K562 (cell line): ENCODE data around the gene NEURL1. TPM values are rescaled to one million over a fixed set of nuclear protein-coding genes. Genes with fewer than 3 reads are reported as not detected.

Source experiments
- BHLHE40 ChIP-seq: IDR thresholded peaks from 2 replicates; pipeline ENCODE4 v1.6.1; 2011; ENCODE audit warnings: low read length, improper control_type of control experiment
- BRF2 ChIP-seq: IDR thresholded peaks from 3 replicates; pipeline ENCODE4 v1.6.1; 2011; ENCODE audit warnings: borderline replicate concordance, mild to moderate bottlenecking; ENCODE audit not compliant: insufficient read length, insufficient read depth
- CBX5 ChIP-seq: IDR thresholded peaks from 2 replicates; pipeline ENCODE4 v1.6.1; 2014; ENCODE audit warnings: low read depth, borderline replicate concordance
- E2F3 ChIP-seq: fragments of 250-450 bp; sonication (Bioruptor Pico); IDR thresholded peaks from 2 replicates; pipeline ENCODE4 v1.4.0; 2020; ENCODE audit warnings: mild to moderate bottlenecking
- EGR1 ChIP-seq: fragments of 450-650 bp; conservative IDR thresholded peaks from 2 replicates; pipeline ENCODE4 v1.6.1; 2017; ENCODE audit warnings: mild to moderate bottlenecking
- HLTF ChIP-seq: fragments of 450-650 bp; IDR thresholded peaks from 2 replicates; pipeline ENCODE4 v1.6.1; 2016
- JUND ChIP-seq, 2 experiments: IDR thresholded peaks; 2 replicates in 1 of 2; 3 replicates in 1 of 2; pipeline ENCODE4 v1.6.1; 2011; ENCODE audit warnings: borderline replicate concordance in 2 of 2, low read depth in 2 of 2, low read length in 2 of 2, improper control_type of control experiment in 1 of 2, missing biosample characterization in 1 of 2, missing genetic modification characterization in 1 of 2, missing genetic modification reagents in 1 of 2
- L3MBTL2 ChIP-seq: fragments of 450-650 bp; IDR thresholded peaks from 2 replicates; pipeline ENCODE4 v1.6.1; 2016; ENCODE audit warnings: mild to moderate bottlenecking, moderate library complexity
- MCM3 ChIP-seq: fragments of 450-650 bp; IDR thresholded peaks from 2 replicates; pipeline ENCODE4 v1.6.1; 2016
- MTA2 ChIP-seq: fragments of 450-650 bp; IDR thresholded peaks from 2 replicates; pipeline ENCODE4 v1.6.1; 2016; ENCODE audit warnings: low read depth
- PRPF4 ChIP-seq: fragments of 200-400 bp; formaldehyde crosslinking; IDR thresholded peaks from one replicate; pipeline ENCODE4 v1.6.1; 2017; ENCODE audit warnings: low read length, low read depth, mild to moderate bottlenecking; ENCODE audit not compliant: insufficient read depth, poor library complexity, severe bottlenecking
- RB1 ChIP-seq: fragments of 450-650 bp; IDR thresholded peaks from 2 replicates; pipeline ENCODE4 v1.6.1; 2017; ENCODE audit warnings: low read depth, mild to moderate bottlenecking
- RUNX1 ChIP-seq: sonication (generic); IDR thresholded peaks from 2 replicates; pipeline ENCODE4 v1.6.1; 2016; ENCODE audit warnings: antibody characterized with exemption, low read depth
- SREBF2 ChIP-seq: sonication (generic); formaldehyde crosslinking; IDR thresholded peaks from 2 replicates; pipeline ENCODE4 v1.4.0; 2020; ENCODE audit warnings: mild to moderate bottlenecking, missing genetic modification reagents
- TEAD4 ChIP-seq, 2 experiments: sonication (generic) in 1 of 2; formaldehyde crosslinking in 1 of 2; IDR thresholded peaks; 2 replicates each; pipeline versions ENCODE4 v1.6.1 to v1.8.0; 2012 to 2022; ENCODE audit warnings: borderline replicate concordance in 1 of 2, inconsistent platforms in 1 of 2, low read length in 1 of 2, mild to moderate bottlenecking in 1 of 2, missing genetic modification reagents in 1 of 2
- ZNF280A ChIP-seq: fragments of 450-650 bp; IDR thresholded peaks from 2 replicates; pipeline ENCODE4 v1.6.1; 2018; ENCODE audit warnings: mild to moderate bottlenecking, low read depth; ENCODE audit not compliant: partially characterized antibody
- ZNF311 ChIP-seq: fragments of 250-450 bp; sonication (Bioruptor Pico); IDR thresholded peaks from 2 replicates; pipeline ENCODE4 v1.4.0; 2020; ENCODE audit warnings: mild to moderate bottlenecking, moderate library complexity
- ZNF408 ChIP-seq: fragments of 250-450 bp; sonication (Bioruptor Pico); IDR thresholded peaks from 2 replicates; pipeline ENCODE4 v1.4.0; 2020; ENCODE audit warnings: low read depth, mild to moderate bottlenecking, moderate library complexity
- polyA plus RNA-seq, 8 experiments: library from polyadenylated mRNA; depleted of rRNA in 4 of 8; stranded (reverse) in 5 of 8; unstranded in 3 of 8; fragments of >200 nt; fragmentation: Nextera tagmentation in 2 of 8; fragmentation: Illumina TruSeq in 1 of 8; extraction: Ambion mirVana in 2 of 8; extraction: Trizol in 1 of 8; gene quantifications; 2 replicates each; pipeline versions ENCODE4 v1.2.1 to v1.2.3, GENCODE V29; 2011 to 2014; ENCODE audit warnings: inconsistent platforms in 1 of 8, missing spikeins in 1 of 8
- total RNA-seq, 7 experiments: library from RNA; depleted of rRNA in 6 of 7; stranded (reverse); fragments of >200 nt in 6 of 7; fragmentation: Illumina TruSeq in 2 of 7; extraction: Trizol in 2 of 7; gene quantifications; 2 replicates each; pipeline versions ENCODE4 v1.2.1 to v1.2.3, GENCODE V29; 2011 to 2021; ENCODE audit warnings: low replicate concordance in 1 of 7
- TF ChIP-seq, protein P1 (sequence below): fragments of 250-450 bp; sonication (Bioruptor Pico); IDR thresholded peaks from 2 replicates; pipeline ENCODE4 v1.4.0; 2020; ENCODE audit warnings: mild to moderate bottlenecking, moderate library complexity
- TF ChIP-seq, protein P2 (sequence below): sonication (generic); formaldehyde crosslinking; IDR thresholded peaks from 2 replicates; pipeline ENCODE4 v1.8.0; 2022; ENCODE audit warnings: missing genetic modification reagents, mild to moderate bottlenecking, borderline replicate concordance

Gene NEURL1
- total and polyA plus RNA-seq, 9 of the 15 experiments (the other 6 are each of a cell fraction or from before 2014, with no cell fraction given): 0.01 to 0.45 (median 0.16) TPM; not detected in 5

- no peak; the same call in 1 of the 2 replicates for TF ChIP-seq RB1
- no peak for TF ChIP-seq PRPF4
- 0 out of 2 replicates have a peak, but pooled peaks have one; percentile 36 for TF ChIP-seq MTA2
- TF ChIP-seq, protein P1, sequence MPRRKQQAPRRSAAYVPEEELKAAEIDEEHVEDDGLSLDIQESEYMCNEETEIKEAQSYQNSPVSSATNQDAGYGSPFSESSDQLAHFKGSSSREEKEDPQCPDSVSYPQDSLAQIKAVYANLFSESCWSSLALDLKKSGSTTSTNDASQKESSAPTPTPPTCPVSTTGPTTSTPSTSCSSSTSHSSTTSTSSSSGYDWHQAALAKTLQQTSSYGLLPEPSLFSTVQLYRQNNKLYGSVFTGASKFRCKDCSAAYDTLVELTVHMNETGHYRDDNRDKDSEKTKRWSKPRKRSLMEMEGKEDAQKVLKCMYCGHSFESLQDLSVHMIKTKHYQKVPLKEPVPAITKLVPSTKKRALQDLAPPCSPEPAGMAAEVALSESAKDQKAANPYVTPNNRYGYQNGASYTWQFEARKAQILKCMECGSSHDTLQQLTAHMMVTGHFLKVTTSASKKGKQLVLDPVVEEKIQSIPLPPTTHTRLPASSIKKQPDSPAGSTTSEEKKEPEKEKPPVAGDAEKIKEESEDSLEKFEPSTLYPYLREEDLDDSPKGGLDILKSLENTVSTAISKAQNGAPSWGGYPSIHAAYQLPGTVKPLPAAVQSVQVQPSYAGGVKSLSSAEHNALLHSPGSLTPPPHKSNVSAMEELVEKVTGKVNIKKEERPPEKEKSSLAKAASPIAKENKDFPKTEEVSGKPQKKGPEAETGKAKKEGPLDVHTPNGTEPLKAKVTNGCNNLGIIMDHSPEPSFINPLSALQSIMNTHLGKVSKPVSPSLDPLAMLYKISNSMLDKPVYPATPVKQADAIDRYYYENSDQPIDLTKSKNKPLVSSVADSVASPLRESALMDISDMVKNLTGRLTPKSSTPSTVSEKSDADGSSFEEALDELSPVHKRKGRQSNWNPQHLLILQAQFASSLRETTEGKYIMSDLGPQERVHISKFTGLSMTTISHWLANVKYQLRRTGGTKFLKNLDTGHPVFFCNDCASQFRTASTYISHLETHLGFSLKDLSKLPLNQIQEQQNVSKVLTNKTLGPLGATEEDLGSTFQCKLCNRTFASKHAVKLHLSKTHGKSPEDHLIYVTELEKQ (CRISPR knock-in tag): no peak
- TF ChIP-seq RUNX1: peak; percentile 89; the same call in 1 of the 2 replicates
- no peak for TF ChIP-seq SREBF2 (CRISPR knock-in tag)
- TF ChIP-seq E2F3 (CRISPR knock-in tag): no peak
- peak; percentile 56 for TF ChIP-seq EGR1
- peak; percentile 96 for TF ChIP-seq JUND (IDR thresholded peaks at IDR 0.05; ENCODE audit: borderline replicate concordance, low read depth, low read length)
- TF ChIP-seq JUND (tag; IDR thresholded peaks at IDR 0.05; ENCODE audit: borderline replicate concordance, low read depth, low read length): peak; percentile 94; the same call in 2 of the 3 replicates
- peak; percentile 94 for TF ChIP-seq BHLHE40
- TF ChIP-seq TEAD4 (IDR thresholded peaks at IDR 0.05; ENCODE audit: low read length): peak; percentile 85
- no peak for TF ChIP-seq TEAD4 (CRISPR knock-in tag; IDR thresholded peaks at IDR 0.05; ENCODE audit: borderline replicate concordance)
- TF ChIP-seq CBX5: no peak
- TF ChIP-seq, protein P2, sequence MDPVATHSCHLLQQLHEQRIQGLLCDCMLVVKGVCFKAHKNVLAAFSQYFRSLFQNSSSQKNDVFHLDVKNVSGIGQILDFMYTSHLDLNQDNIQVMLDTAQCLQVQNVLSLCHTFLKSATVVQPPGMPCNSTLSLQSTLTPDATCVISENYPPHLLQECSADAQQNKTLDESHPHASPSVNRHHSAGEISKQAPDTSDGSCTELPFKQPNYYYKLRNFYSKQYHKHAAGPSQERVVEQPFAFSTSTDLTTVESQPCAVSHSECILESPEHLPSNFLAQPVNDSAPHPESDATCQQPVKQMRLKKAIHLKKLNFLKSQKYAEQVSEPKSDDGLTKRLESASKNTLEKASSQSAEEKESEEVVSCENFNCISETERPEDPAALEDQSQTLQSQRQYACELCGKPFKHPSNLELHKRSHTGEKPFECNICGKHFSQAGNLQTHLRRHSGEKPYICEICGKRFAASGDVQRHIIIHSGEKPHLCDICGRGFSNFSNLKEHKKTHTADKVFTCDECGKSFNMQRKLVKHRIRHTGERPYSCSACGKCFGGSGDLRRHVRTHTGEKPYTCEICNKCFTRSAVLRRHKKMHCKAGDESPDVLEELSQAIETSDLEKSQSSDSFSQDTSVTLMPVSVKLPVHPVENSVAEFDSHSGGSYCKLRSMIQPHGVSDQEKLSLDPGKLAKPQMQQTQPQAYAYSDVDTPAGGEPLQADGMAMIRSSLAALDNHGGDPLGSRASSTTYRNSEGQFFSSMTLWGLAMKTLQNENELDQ: no peak
- TF ChIP-seq MCM3: no peak
- TF ChIP-seq ZNF280A: no peak
- no peak for TF ChIP-seq BRF2
- TF ChIP-seq ZNF408 (CRISPR knock-in tag): no peak
- TF ChIP-seq ZNF311 (CRISPR knock-in tag): no peak
- TF ChIP-seq L3MBTL2: peak; percentile 77
- no peak for TF ChIP-seq HLTF
Observed at GRCh38 chr10:103504181-103504783, 10.8 kb downstream of the NEURL1 start (continued).
